NB4 (cell line): ENCODE results near the gene ZNF518B.

ENCODE experiments used
- DNase-seq: peaks from one replicate; pipeline ENCODE4 v3.0.0; 2010; ENCODE audit warnings: low read depth
- H3K4me3 ChIP-seq: one replicate; pipeline ENCODE4 v1.5.1; 2011; ENCODE audit warnings: mild to moderate bottlenecking, low read depth, low read length, moderate library complexity
- CTCF ChIP-seq: IDR thresholded peaks from one replicate; pipeline ENCODE4 v1.5.1; 2012; ENCODE audit warnings: low read depth, low read length
- MYC ChIP-seq: IDR thresholded peaks from 2 replicates; pipeline ENCODE4 v1.6.1; 2011; ENCODE audit warnings: low read depth, low read length
- POLR2A ChIP-seq: IDR thresholded peaks from 2 replicates; pipeline ENCODE4 v1.6.1; 2011; ENCODE audit warnings: mild to moderate bottlenecking; ENCODE audit not compliant: insufficient read length; ENCODE audit errors: extremely low read depth
- TF ChIP-seq, protein P1 (sequence below): IDR thresholded peaks from 2 replicates; pipeline ENCODE4 v1.6.1; 2011; ENCODE audit warnings: low read depth, low read length

ZNF518B gene

GRCh38 chr4:10456260-10456594 is 999 bp downstream of the ZNF518B start:
- H3K4me3 ChIP-seq, result no peak overlapping the region
- no peak for TF ChIP-seq MYC
- TF ChIP-seq, protein P1, sequence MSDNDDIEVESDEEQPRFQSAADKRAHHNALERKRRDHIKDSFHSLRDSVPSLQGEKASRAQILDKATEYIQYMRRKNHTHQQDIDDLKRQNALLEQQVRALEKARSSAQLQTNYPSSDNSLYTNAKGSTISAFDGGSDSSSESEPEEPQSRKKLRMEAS, result no peak
- TF ChIP-seq CTCF, result no peak
- TF ChIP-seq POLR2A, result no peak
- no peak for DNase-seq

DNA sequence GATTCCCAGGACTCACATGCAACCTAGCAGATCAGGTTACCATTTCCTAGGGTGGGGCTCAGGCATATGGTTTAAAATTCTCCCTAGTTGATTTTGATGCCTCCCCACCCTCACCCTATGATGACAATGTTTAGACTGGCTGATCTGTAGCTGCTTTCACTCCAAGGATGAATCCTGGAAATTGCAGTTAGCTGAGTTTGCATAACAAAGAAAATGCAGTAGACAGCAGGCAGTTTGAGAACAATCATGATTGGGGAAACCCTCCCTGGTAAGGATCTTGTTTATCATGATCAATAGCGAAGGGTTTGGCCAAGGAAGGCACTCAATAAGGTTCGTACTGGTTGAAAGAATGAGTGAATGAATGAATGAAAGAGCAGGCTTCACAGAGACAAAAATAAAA is 2.1 kb downstream of the ZNF518B start:
- TF ChIP-seq POLR2A, result no peak
- TF ChIP-seq, protein P1, result no peak
- H3K4me3 ChIP-seq, result no peak overlapping the region
- no peak for DNase-seq

DNA sequence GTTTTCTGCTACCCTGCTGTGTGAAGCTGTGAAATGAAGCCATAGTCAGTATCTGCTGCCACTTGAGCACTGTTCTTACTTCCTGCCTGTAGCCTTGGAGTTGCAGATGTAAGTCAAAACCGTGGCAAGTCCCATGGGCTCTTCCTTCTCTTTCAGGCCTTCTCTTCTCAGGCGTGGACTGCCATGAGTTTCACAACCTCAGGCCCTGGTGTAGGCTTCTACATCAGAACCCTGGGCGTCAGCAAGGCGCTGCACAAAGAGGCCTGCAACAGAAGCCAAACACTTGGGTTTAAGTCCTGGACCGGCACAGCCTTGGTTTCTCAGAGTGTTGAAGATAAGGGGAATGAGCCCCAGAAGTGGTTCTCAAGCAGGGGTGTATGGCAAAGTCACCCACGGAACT is 2.5 kb downstream of the ZNF518B start:
- DNase-seq, result no peak
- TF ChIP-seq CTCF, result no peak
- TF ChIP-seq, protein P1, result no peak
- no peak for TF ChIP-seq POLR2A
- no peak for TF ChIP-seq MYC
- H3K4me3 ChIP-seq, result no peak overlapping the region

DNA sequence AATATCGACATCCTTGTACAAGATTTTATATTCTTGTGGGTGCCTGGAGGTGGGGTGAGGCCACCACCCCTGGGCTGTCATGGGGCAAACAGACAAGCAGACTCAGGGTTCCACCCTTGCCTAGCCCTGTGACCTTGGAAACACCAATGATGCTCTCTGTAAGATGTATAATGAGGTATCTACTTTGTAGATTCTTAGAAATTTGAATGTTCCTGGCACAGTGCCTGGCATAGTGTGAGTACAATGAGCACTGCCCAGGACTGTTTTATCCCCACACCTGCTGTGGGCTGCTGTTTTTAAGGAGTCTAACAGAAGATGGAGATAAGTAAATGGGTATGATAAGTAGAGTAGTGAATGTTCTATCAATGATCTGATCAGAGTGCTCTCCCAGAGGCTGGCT is 3.1 kb downstream of the ZNF518B start:
- DNase-seq, result no peak
- H3K4me3 ChIP-seq, result no peak overlapping the region
- TF ChIP-seq CTCF (no peak), MYC (no peak), POLR2A (no peak)
- TF ChIP-seq, protein P1, result no peak

- no peak overlapping the region for H3K4me3 ChIP-seq
- TF ChIP-seq POLR2A (no peak), MYC (no peak), CTCF (no peak)
- TF ChIP-seq, protein P1, result no peak
- DNase-seq, result no peak
Measured at GRCh38 chr4:10448991-10449390, 8.2 kb downstream of the ZNF518B start.

DNA sequence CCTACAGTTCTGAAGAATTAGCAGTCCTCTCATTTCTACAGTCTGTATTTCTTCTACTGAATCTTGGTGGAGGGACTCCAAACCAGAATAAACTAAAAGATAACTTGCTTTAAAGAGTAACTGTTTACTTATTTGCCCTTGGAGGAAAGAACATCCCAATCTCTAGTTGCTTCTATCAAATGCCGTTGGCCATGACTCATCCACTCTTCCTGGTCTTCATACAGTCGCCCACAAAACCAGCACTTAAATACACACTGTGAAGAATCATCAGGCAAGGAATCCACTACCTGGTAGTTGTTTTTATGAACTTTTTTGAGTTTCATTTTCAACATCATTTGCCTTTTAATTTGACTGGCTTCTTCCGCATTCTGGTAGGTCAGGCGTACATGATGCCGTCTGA is 14.2 kb downstream of the ZNF518B start:
- DNase-seq, result peak; percentile 32
- H3K4me3 ChIP-seq, result no peak overlapping the region
- TF ChIP-seq MYC (no peak), CTCF (no peak), POLR2A (no peak)
- TF ChIP-seq, protein P1, result no peak
